ENCODE measurements around the gene DNAAF2.

The DNAAF2 gene

DNA sequence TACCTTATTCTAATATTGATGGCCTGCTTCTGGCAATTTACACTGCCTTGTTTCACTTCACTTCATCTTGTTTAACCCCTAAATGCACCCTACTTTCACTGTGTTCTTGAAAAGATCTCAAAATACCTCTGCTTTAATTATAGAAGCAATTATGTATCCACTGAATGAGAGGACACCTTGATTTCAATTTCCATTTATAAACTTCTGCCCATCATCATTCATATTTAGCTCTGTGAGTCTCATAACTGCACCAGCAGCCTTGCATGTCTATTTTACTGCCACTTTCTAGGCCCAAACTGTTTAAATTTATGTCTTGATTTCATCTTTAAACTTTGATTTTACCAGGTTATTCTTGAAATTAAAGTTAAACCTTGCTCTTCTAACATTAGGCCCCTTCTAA, 7.1 kb upstream of the DNAAF2 start:
- Histone ChIP-seq H2AFZ (ENCODE audit: low read length, unreplicated experiment) (no peak overlapping the region), H3K27me3 (ENCODE audit: insufficient read depth, low read length) (no peaks in the 10 kb centered on the region), H3K4me3 (ENCODE audit: low read depth, low read length) (no peak overlapping the region), H3K36me3 (ENCODE audit: insufficient read depth, low read length) (peaks cover 26% of the 10 kb centered on the region), H3K27ac (ENCODE audit: low read depth, low read length) (no peak overlapping the region), H3K4me1 (ENCODE audit: control insufficient read depth, insufficient read depth, low read length, unreplicated experiment) (peaks cover 8% of the 10 kb centered on the region), H3K79me2 (ENCODE audit: control insufficient read depth, insufficient read depth, low read length, unreplicated experiment) (peaks cover 57% of the 10 kb centered on the region)

DNA sequence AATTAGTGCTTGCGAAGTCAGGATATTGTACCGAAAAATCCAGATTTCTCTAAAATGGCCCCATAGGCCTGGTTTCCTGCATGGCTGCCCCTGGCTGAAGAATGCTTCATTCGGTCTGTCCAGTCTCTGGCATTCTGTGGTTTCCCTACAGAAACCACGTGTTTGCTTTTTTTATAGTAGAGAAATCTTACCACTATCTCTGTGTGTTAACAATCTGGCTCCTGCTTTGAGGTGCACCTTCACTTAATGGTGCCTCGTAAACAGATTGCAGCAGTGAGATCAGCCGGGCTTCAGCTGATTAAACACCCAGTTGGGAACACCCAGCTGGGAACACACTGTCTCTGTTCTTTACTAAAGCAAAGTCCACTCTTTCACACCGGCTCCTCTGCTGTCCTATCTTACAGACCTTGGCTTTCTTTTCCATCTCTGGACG, 6.7 kb upstream of the DNAAF2 start:
- Histone ChIP-seq H2AFZ (ENCODE audit: low read length, unreplicated experiment) (no peak overlapping the region), H3K4me3 (ENCODE audit: low read depth, low read length) (no peak overlapping the region), H3K36me3 (ENCODE audit: insufficient read depth, low read length) (peaks cover 26% of the 10 kb centered on the region), H3K27ac (ENCODE audit: low read depth, low read length) (no peak overlapping the region), H3K4me1 (ENCODE audit: control insufficient read depth, insufficient read depth, low read length, unreplicated experiment) (peaks cover 10% of the 10 kb centered on the region), H3K27me3 (ENCODE audit: insufficient read depth, low read length) (no peaks in the 10 kb centered on the region), H3K79me2 (ENCODE audit: control insufficient read depth, insufficient read depth, low read length, unreplicated experiment) (peaks cover 58% of the 10 kb centered on the region)

DNA sequence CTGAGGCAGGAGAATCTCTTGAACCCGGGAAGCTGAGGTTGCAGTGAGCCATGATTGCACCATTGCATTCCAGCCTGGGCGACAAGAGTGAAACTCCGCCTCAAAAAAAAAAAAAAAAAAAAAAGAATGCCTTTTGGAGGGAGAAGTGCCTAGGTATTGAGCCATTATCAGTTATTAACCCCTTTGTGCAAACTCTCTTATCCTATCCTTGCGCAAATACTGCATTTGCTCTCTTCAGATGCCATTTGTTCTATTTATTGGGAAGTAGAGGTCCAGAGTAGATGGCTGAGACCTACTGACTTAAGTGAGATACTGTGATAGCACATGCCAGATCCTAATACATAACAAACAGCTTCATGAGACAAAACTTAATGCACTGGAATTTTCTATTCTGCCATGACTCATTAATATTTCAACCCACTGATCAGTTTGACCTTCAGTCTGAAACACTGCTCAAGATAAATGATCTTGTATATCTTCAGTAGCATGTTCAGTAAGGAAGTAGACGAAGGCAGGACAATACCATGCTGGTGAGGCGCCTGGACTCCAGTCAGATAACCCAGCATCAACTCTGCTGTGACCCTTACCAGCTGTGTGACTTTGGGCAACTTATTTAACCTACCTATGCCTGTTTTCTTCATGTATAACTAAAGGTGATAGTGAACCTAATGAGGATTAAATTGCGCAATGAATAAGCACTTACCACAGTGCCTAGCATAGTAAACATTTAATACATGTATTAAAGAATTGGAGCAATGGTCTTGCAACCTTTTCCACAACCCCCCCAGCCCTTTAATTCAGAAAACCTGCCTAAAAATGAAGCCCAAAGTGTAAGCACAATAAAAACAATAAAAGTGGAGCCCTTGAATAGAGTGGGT, 5.7 kb upstream of the DNAAF2 start:
- Histone ChIP-seq H3K27me3 (ENCODE audit: insufficient read depth, low read length) (no peaks in the 10 kb centered on the region), H2AFZ (ENCODE audit: low read length, unreplicated experiment) (no peak overlapping the region), H3K79me2 (ENCODE audit: control insufficient read depth, insufficient read depth, low read length, unreplicated experiment) (peaks cover 62% of the 10 kb centered on the region), H3K36me3 (ENCODE audit: insufficient read depth, low read length) (peaks cover 22% of the 10 kb centered on the region), H3K27ac (ENCODE audit: low read depth, low read length) (no peak overlapping the region), H3K4me1 (ENCODE audit: control insufficient read depth, insufficient read depth, low read length, unreplicated experiment) (peaks cover 17% of the 10 kb centered on the region), H3K4me3 (ENCODE audit: low read depth, low read length) (no peak overlapping the region)

DNA sequence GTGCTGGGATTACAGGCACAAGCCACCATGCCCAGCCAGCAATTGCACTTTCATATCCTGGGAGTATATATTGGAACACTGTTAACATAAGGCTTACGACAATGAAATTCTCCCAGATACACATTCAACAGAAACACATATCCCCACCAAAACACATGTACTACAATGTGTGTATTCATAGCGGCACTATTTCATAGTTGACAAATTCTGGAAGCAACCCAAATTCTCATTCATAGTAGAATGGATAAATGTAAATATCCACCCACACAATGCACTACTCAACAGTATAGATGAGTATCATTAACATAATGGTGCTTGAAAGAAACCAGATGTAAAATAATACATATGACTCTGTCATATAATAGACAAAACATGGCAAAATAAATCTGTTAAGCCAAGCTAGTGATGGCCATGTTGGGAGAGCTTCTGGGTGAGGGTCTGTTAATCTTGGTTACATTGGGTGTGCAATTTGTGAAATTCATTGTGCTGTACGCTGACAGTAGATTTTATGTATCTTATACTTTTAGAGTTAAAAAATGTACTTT, 2.6 kb upstream of the DNAAF2 start:
- Histone ChIP-seq H3K27me3 (ENCODE audit: insufficient read depth, low read length) (no peaks in the 10 kb centered on the region), H3K27ac (ENCODE audit: low read depth, low read length) (no peak overlapping the region), H3K4me3 (ENCODE audit: low read depth, low read length) (no peak overlapping the region), H2AFZ (ENCODE audit: low read length, unreplicated experiment) (no peak overlapping the region), H3K4me1 (ENCODE audit: control insufficient read depth, insufficient read depth, low read length, unreplicated experiment) (peaks cover 17% of the 10 kb centered on the region), H3K36me3 (ENCODE audit: insufficient read depth, low read length) (peaks cover 22% of the 10 kb centered on the region), H3K79me2 (ENCODE audit: control insufficient read depth, insufficient read depth, low read length, unreplicated experiment) (peaks cover 83% of the 10 kb centered on the region)

DNA sequence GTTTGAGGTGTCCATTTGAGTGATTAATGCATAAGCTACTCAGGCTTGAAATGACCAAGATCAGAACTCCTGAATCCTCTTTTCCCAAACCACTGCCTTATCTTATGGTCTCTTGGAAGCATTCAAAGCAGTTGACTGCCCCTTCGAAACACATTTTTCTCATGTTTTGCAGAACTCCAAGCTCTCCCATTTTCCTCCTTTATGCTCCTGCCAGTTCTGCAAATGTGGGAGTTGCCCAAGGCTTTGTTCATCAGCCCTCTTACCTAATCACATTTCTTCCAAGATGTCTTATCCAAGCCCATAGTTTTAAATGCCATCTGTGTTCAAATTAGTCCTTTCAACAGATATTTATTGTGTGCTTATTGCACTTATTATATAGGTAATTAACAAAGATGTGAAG, 1.8 kb upstream of the DNAAF2 start:
- H3K4me3 ChIP-seq (ENCODE audit: low read depth, low read length): no peak overlapping the region
- H3K27ac ChIP-seq (ENCODE audit: low read depth, low read length): no peak overlapping the region
- H2AFZ ChIP-seq (ENCODE audit: low read length, unreplicated experiment): no peak overlapping the region
- H3K4me1 ChIP-seq (ENCODE audit: control insufficient read depth, insufficient read depth, low read length, unreplicated experiment): peaks cover 17% of the 10 kb centered on the region
- peaks cover 22% of the 10 kb centered on the region for H3K36me3 ChIP-seq (ENCODE audit: insufficient read depth, low read length)
- H3K79me2 ChIP-seq (ENCODE audit: control insufficient read depth, insufficient read depth, low read length, unreplicated experiment): peaks cover 86% of the 10 kb centered on the region
- no peaks in the 10 kb centered on the region for H3K27me3 ChIP-seq (ENCODE audit: insufficient read depth, low read length)

DNA sequence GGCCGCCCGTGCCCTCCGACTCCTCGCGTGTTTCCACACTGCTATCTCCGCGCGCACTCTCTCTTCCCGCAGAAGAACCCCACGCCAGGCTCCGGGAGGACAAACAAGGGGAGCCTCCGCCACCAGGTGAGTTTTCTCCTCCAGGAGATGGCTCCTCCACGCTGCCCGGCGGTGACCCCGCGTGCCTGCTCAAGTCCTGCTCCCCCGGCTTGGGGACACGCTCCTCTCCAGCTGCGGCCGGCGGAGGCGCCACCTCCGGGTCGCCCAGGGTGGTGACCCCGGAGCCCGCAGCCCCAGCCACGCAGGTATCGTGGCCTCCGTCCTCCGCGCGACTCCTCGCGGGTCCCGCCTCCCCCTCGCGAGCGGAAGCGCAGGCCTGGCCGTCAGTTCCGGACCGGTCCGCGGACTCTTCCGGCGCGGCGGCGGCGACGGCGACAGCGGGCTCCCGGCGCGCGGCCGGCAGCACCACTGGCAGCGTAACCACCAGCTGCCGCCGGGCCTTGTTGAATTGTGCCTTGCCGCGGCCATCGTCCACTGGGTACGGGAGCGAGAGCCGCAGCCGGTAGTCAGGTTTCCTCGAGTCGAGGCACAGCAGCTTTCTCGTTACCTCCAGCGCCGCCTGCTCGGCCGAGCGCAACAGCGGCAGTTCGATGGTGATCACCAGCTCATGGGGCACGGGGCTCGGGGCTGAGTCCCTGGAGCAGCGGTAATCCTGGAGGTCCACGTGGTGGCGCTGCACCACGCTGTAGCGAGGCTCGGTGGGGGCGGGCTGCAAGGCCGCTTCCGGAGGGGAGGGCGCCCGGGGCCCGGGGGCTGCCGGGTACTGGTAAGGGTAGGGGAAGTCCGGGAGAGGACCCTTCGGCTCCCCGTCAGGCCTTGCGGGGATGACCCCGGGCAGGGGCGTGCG, 1.2 kb downstream of the DNAAF2 start:
- Histone ChIP-seq H3K27ac (ENCODE audit: low read depth, low read length) (peak overlapping the region; percentile 79), H3K27me3 (ENCODE audit: insufficient read depth, low read length) (no peaks in the 10 kb centered on the region), H2AFZ (ENCODE audit: low read length, unreplicated experiment) (peak overlapping the region; percentile 76), H3K4me3 (ENCODE audit: low read depth, low read length) (peak overlapping the region; percentile 99), H3K79me2 (ENCODE audit: control insufficient read depth, insufficient read depth, low read length, unreplicated experiment) (peaks cover 82% of the 10 kb centered on the region), H3K4me1 (ENCODE audit: control insufficient read depth, insufficient read depth, low read length, unreplicated experiment) (peaks cover 14% of the 10 kb centered on the region), H3K36me3 (ENCODE audit: insufficient read depth, low read length) (peaks cover 14% of the 10 kb centered on the region)

DNA sequence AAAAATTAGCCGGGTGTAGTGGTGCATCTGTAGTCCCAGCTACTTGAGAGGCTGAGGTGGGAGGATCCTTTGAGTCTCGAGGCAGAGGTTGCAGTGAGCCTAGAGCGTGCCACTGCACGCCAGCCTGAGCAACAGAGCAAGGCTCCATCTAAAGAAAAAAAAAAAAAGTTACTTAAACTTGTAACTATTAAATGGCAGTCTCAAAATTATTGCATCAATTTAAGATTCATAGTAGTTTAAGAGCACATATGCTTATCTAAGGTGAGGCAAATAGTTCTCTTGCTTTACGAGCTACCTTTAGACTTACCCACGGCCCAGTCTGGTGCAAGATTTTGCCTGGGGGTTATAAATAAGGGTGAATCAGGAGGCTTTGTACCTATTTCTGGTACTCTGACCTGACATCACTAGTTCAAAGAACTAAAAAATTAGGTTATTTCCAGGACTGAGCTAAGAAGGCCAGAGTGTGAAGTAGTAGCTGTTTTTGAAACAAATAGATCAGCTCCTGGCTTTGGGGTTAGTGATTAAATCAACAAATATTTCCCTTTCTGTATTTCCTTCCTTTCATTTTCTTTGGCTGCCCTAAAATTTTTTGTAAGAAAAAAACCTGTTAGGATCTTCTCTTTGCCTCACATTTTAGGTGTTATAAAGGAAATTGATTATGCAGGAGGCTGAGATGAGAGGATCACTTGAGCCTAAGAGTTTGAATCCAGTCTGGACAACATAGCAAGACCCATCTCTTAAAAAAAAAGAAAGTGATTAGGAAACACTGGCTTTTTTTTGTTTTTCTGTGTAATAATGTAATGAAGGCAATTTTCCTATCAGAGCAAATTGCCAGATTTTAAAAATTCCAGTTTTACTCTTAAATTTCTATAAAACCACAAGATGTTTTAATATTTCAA, 10.9 kb downstream of the DNAAF2 start:
- peak overlapping the region; percentile 84 for H3K4me3 ChIP-seq (ENCODE audit: low read depth, low read length)

DNA sequence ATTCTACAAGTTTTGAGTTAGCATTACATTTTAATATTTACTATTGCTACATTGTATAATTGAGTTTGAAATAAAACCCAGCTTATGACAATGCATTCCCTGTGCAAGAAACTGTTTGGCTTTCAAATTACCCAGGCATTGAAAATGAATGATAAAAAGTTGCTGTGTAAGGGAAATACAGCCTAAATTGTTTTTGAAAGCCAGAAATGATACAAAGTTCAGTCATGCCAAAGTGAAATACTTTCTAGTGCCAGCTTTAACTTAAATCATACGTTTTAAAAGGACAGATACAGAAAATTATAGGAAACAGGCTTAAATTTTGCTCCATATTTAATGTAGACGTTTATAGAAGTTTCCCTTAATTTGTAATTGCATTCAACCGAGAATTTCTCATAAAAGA, 11.7 kb downstream of the DNAAF2 start:
- H3K79me2 ChIP-seq (ENCODE audit: control insufficient read depth, insufficient read depth, low read length, unreplicated experiment): peaks cover 68% of the 10 kb centered on the region
- no peak overlapping the region for H2AFZ ChIP-seq (ENCODE audit: low read length, unreplicated experiment)
- peaks cover 22% of the 10 kb centered on the region for H3K4me1 ChIP-seq (ENCODE audit: control insufficient read depth, insufficient read depth, low read length, unreplicated experiment)
- H3K27ac ChIP-seq (ENCODE audit: low read depth, low read length): peak overlapping the region; percentile 28; the same call in 1 of the 2 replicates
- H3K36me3 ChIP-seq (ENCODE audit: insufficient read depth, low read length): peaks cover 12% of the 10 kb centered on the region; the same call in 1 of the 2 replicates
- H3K4me3 ChIP-seq (ENCODE audit: low read depth, low read length): peak overlapping the region; percentile 84
- H3K27me3 ChIP-seq (ENCODE audit: insufficient read depth, low read length): no peaks in the 10 kb centered on the region

More for the DNA sequence above, 10.9 kb downstream of the DNAAF2 start:
- no peaks in the 10 kb centered on the region for H3K27me3 ChIP-seq (ENCODE audit: insufficient read depth, low read length)
- peaks cover 64% of the 10 kb centered on the region for H3K79me2 ChIP-seq (ENCODE audit: control insufficient read depth, insufficient read depth, low read length, unreplicated experiment)
- peaks cover 20% of the 10 kb centered on the region for H3K4me1 ChIP-seq (ENCODE audit: control insufficient read depth, insufficient read depth, low read length, unreplicated experiment)
- H3K36me3 ChIP-seq (ENCODE audit: insufficient read depth, low read length): 0 out of 2 replicates have a peak, but pooled peaks cover 11% of the 10 kb centered on the region
- H3K27ac ChIP-seq (ENCODE audit: low read depth, low read length): peak overlapping the region; percentile 5; the same call in 1 of the 2 replicates
- H2AFZ ChIP-seq (ENCODE audit: low read length, unreplicated experiment): no peak overlapping the region

DNA sequence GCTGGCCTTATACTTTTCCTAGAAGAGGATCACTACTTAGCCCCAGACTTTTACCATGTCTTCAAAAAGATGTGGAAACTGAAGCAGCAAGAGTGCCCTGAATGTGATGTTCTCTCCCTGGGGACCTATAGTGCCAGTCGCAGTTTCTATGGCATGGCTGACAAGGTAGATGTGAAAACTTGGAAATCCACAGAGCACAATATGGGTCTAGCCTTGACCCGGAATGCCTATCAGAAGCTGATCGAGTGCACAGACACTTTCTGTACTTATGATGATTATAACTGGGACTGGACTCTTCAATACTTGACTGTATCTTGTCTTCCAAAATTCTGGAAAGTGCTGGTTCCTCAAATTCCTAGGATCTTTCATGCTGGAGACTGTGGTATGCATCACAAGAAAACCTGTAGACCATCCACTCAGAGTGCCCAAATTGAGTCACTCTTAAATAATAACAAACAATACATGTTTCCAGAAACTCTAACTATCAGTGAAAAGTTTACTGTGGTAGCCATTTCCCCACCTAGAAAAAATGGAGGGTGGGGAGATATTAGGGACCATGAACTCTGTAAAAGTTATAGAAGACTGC, 12.9 kb downstream of the DNAAF2 start:
- H3K79me2 ChIP-seq (ENCODE audit: control insufficient read depth, insufficient read depth, low read length, unreplicated experiment): peaks cover 75% of the 10 kb centered on the region
- no peaks in the 10 kb centered on the region for H3K27me3 ChIP-seq (ENCODE audit: insufficient read depth, low read length)
- H3K36me3 ChIP-seq (ENCODE audit: insufficient read depth, low read length): peaks cover 17% of the 10 kb centered on the region; the same call in 1 of the 2 replicates
- no peak overlapping the region for H3K27ac ChIP-seq (ENCODE audit: low read depth, low read length)
- H2AFZ ChIP-seq (ENCODE audit: low read length, unreplicated experiment): no peak overlapping the region
- H3K4me3 ChIP-seq (ENCODE audit: low read depth, low read length): peak overlapping the region; percentile 84
- H3K4me1 ChIP-seq (ENCODE audit: control insufficient read depth, insufficient read depth, low read length, unreplicated experiment): peaks cover 35% of the 10 kb centered on the region

Measured in ACC112 (cell line).